ENCODE data around the gene ANKRD52.

Gene ANKRD52

DNA sequence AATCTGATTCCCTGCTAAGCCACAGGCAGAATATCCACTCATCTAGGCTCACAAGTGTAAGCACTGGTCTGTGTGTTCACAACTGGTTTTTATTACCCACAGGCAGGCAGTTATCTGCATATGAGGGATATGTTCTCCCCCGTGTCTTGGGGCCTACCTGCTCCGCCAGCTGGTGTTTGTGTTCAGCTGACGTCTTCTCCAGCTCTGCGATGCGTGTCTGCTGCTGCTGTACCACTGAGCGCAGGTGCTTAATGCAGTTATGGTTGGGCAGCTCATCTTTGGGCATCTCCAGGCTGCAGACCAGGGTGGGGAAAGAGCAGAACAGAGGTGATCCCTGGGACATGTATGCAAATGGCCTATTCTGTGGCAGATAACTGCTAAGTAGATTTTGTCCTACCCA, 50.2 kb downstream of the ANKRD52 start:
- no peak overlapping the region for H3K4me3 ChIP-seq (replicated peaks; ENCODE audit: insufficient read depth, low read length)
- H3K27ac ChIP-seq (replicated peaks): no peak overlapping the region
- no peaks in the 10 kb centered on the region for H3K27me3 ChIP-seq (ENCODE audit: insufficient read depth, poor library complexity, severe bottlenecking)
- TF ChIP-seq SPI1 (IDR thresholded peaks at IDR 0.05; ENCODE audit: borderline replicate concordance, low read depth): no peak
- no peak for TF ChIP-seq POLR2AphosphoS5 (IDR thresholded peaks at IDR 0.05; ENCODE audit: low read depth)
- no peak for TF ChIP-seq GABPA (IDR thresholded peaks at IDR 0.05; ENCODE audit: low read depth)
- TF ChIP-seq, protein P1, sequence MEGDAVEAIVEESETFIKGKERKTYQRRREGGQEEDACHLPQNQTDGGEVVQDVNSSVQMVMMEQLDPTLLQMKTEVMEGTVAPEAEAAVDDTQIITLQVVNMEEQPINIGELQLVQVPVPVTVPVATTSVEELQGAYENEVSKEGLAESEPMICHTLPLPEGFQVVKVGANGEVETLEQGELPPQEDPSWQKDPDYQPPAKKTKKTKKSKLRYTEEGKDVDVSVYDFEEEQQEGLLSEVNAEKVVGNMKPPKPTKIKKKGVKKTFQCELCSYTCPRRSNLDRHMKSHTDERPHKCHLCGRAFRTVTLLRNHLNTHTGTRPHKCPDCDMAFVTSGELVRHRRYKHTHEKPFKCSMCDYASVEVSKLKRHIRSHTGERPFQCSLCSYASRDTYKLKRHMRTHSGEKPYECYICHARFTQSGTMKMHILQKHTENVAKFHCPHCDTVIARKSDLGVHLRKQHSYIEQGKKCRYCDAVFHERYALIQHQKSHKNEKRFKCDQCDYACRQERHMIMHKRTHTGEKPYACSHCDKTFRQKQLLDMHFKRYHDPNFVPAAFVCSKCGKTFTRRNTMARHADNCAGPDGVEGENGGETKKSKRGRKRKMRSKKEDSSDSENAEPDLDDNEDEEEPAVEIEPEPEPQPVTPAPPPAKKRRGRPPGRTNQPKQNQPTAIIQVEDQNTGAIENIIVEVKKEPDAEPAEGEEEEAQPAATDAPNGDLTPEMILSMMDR (IDR thresholded peaks at IDR 0.05; ENCODE audit: insufficient read depth, low read length): no peak
- TF ChIP-seq, protein P2, sequence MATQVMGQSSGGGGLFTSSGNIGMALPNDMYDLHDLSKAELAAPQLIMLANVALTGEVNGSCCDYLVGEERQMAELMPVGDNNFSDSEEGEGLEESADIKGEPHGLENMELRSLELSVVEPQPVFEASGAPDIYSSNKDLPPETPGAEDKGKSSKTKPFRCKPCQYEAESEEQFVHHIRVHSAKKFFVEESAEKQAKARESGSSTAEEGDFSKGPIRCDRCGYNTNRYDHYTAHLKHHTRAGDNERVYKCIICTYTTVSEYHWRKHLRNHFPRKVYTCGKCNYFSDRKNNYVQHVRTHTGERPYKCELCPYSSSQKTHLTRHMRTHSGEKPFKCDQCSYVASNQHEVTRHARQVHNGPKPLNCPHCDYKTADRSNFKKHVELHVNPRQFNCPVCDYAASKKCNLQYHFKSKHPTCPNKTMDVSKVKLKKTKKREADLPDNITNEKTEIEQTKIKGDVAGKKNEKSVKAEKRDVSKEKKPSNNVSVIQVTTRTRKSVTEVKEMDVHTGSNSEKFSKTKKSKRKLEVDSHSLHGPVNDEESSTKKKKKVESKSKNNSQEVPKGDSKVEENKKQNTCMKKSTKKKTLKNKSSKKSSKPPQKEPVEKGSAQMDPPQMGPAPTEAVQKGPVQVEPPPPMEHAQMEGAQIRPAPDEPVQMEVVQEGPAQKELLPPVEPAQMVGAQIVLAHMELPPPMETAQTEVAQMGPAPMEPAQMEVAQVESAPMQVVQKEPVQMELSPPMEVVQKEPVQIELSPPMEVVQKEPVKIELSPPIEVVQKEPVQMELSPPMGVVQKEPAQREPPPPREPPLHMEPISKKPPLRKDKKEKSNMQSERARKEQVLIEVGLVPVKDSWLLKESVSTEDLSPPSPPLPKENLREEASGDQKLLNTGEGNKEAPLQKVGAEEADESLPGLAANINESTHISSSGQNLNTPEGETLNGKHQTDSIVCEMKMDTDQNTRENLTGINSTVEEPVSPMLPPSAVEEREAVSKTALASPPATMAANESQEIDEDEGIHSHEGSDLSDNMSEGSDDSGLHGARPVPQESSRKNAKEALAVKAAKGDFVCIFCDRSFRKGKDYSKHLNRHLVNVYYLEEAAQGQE (IDR thresholded peaks at IDR 0.05; ENCODE audit: insufficient replicate concordance, low read depth): no peak
- DNase-seq (ENCODE audit: low read depth in 1 of 2, low spot score in 1 of 2): no peak

DNA sequence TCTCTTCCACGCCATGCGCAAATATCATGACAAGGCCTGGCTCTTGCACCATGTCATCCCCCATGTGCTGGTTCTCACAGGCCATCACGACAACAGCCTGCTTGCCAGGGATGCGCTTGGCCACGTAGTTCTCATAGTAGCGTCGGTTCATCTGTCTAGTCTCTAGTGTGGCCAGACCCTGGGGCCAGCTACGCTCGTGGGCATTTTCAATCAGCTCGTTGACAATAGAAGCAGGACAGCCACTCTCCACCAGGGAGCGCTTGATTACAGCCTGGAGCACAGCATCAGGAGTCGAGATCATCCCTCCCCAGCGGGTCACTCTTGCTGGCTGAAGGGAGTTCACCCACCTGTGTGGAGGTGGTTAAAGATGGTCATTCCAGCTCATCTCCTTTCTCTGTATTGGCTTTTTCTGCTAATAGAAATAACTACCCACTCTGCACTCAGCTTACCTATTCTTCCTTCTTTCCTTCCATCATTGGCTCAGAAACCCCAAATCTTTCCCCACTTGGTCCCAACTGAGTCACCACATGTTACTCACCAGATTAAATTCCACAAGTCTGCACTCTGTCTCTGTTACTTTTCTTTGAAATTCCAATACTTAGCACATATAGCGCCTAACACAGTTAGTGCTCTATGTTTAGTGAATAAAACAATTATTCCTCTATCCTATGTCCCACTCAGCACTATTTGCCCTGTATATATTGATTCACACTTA, 51.6 kb downstream of the ANKRD52 start:
- peak in 1 of 2 experiments; percentile 62 for DNase-seq (ENCODE audit: low read depth in 1 of 2, low spot score in 1 of 2)
- Histone ChIP-seq H3K4me3 (replicated peaks; ENCODE audit: insufficient read depth, low read length) (no peak overlapping the region), H3K27ac (replicated peaks) (no peak overlapping the region), H3K27me3 (ENCODE audit: insufficient read depth, poor library complexity, severe bottlenecking) (no peaks in the 10 kb centered on the region)
- TF ChIP-seq SPI1 (IDR thresholded peaks at IDR 0.05; ENCODE audit: borderline replicate concordance, low read depth) (no peak), POLR2AphosphoS5 (IDR thresholded peaks at IDR 0.05; ENCODE audit: low read depth) (no peak)
- TF ChIP-seq, protein P1 (IDR thresholded peaks at IDR 0.05; ENCODE audit: insufficient read depth, low read length): peak; percentile 75
- TF ChIP-seq, protein P2 (IDR thresholded peaks at IDR 0.05; ENCODE audit: insufficient replicate concordance, low read depth): no peak

DNA sequence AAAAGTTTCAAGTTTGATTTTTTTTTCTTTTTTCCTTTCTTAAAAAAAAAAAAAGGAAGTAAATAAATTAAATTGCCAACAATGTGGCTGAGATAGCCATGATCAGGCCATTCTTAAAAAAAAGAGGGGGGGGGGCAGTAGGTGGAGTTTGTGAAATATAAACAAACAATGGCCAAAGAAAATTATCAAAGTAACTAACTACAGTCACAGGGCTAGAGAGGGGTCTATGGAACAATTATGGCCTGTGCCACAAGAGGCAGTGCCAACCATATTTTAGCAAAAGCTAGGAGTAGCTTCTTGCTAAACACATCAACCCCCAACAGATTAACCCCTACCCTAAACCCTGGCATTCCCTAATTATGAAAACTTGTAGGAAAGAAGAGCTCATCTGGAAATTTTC, 52.7 kb downstream of the ANKRD52 start:
- no peak overlapping the region for H3K4me3 ChIP-seq (replicated peaks; ENCODE audit: insufficient read depth, low read length)
- TF ChIP-seq GABPA (IDR thresholded peaks at IDR 0.05; ENCODE audit: low read depth) (no peak), POLR2AphosphoS5 (IDR thresholded peaks at IDR 0.05; ENCODE audit: low read depth) (no peak)
- no peak for DNase-seq (ENCODE audit: low read depth in 1 of 2, low spot score in 1 of 2)
- H3K27ac ChIP-seq (replicated peaks): no peak overlapping the region
- no peaks in the 10 kb centered on the region for H3K27me3 ChIP-seq (ENCODE audit: insufficient read depth, poor library complexity, severe bottlenecking)

DNA sequence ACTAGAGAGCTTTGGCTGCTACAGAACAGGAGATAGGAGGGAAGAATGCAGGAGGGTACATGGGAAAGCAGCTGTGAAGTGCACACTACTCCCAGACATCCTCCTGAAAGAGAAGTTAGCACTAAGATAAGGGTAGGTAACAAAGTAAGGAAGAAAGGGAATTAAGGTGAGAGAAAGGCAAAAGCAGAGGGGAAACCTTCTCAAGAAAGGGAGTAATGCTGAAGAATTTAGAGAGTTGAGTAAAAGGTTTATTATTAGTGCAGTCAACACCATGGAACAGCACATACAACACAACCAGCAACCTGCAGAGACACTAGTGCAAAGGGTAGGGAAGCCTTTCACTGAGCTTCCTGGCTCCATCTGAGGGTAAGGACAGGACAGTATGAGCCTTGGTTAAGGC, 53.9 kb downstream of the ANKRD52 start:
- Histone ChIP-seq H3K27ac (replicated peaks) (no peak overlapping the region), H3K4me3 (replicated peaks; ENCODE audit: insufficient read depth, low read length) (no peak overlapping the region)
- TF ChIP-seq SPI1 (IDR thresholded peaks at IDR 0.05; ENCODE audit: borderline replicate concordance, low read depth) (no peak), POLR2AphosphoS5 (IDR thresholded peaks at IDR 0.05; ENCODE audit: low read depth) (no peak), GABPA (IDR thresholded peaks at IDR 0.05; ENCODE audit: low read depth) (no peak)
- TF ChIP-seq, protein P1 (IDR thresholded peaks at IDR 0.05; ENCODE audit: insufficient read depth, low read length): no peak
- TF ChIP-seq, protein P2 (IDR thresholded peaks at IDR 0.05; ENCODE audit: insufficient replicate concordance, low read depth): no peak

More for the DNA sequence above, 53.9 kb downstream of the ANKRD52 start:
- no peaks in the 10 kb centered on the region for H3K27me3 ChIP-seq (ENCODE audit: insufficient read depth, poor library complexity, severe bottlenecking)
- no peak for DNase-seq (ENCODE audit: low read depth in 1 of 2, low spot score in 1 of 2)
